Measurements from ENCODE around the gene AUNIP. TPM values are rescaled to one million over a fixed set of nuclear protein-coding genes. Genes with fewer than 3 reads are reported as not detected.

AUNIP gene
- total RNA-seq, 1 donor from 2014 or later, result 4.7 TPM

DNA sequence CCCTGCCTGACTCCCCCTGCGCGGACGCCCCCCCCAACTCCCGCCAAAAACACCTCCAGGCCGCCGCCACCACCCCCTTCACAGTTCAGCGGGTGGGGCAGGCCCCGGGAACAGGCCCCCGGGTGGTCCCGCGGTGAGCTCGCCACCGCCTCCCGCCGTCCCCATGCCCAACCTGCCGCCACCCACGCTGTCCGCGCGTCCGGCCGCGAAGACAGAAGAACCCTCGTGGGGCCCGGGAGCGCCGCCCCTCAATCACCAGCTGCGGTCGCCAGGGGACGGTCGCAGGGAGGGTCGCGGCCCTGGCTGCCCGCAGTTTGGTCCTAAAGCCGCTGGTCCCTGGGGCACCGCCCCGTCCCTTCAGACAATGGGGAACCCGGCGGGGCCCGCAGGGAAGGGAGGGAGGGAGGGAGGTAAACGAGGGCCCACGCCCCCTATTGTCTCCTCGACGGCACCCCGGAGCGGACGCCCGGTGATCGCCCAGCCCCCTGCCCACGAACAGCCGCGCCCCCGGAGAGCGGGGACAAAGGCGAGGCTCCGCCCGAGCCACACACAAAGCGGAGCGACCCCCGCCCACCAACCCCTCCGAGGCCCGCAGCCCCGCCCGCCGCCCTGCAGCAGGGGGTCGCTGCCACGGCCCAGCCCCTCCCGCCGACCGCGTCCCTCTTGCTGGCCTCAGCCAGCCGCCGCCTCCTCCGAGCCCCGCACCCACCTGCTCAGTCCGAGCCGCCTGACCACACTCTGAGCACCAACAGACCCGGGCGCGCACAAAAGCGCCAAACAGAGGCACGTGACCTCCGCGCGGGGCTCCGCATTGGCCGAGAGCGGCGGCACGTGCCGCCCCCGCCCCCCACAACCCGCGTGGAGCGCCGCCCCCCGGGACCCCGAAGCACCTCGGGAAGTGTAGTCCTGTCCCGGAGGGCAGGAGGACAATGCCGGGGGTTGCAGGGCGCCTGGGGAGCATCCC is 46.7 kb upstream of the AUNIP start, which contains the start of gene STMN1:
Gene STMN1 (minus strand): TSS at position 740 of the 964 bp plus-strand sequence. CDS start 1,743 bp downstream, outside the sequence.
- Mint-ChIP-seq H3K9me3 (ENCODE audit: low read depth) (no peaks in the 10 kb centered on the region), H3K27me3 (no peaks in the 10 kb centered on the region), H3K4me3 (ENCODE audit: low read depth) (peak within 1 kb of the TSS; percentile 96)

DNA sequence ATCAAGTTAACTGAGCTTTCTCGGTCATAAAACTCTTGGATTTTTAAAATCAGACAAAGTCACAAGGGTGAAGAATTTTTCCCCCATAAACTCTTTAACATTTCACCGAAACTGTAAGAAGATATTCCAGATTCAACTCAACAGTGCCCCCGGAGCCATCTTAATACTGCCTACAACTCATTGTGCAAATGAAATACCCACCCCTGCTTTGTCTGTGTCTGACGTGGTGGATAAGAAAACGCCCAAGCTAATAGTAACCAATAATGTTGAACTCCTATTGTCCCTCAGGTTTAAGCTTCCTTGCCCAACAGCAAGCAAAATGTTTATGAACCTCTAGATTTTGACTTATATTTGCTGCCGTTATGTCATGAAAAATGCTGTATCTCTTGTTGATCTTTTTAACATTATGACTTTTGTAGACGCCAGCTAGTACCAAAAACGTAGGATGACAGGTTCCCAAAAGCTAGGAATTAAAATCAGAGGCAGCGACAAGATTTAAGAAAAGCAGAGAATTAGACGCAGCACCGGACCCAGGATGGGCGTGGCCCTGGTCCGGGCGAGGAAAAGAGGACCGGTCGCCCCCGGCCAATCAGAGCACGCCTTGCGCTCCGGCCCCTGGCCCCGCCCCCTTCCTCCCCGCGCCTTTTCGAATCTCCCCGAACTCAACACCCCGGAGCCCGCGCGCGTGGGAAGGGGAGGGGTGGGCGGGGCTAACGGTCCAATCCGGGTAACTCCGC is 45.9 kb upstream of the AUNIP start:
- Mint-ChIP-seq H3K4me1 (ENCODE audit: low read depth) (peaks cover 41% of the 10 kb centered on the region), H3K27ac (peak overlapping the region; percentile 98), H3K36me3 (ENCODE audit: insufficient read depth) (peaks cover 28% of the 10 kb centered on the region), H3K27me3 (no peaks in the 10 kb centered on the region), H3K4me3 (ENCODE audit: low read depth) (peak overlapping the region; percentile 96), H3K9me3 (ENCODE audit: low read depth) (no peaks in the 10 kb centered on the region)
- peak; percentile 95 for DNase-seq (ENCODE audit: low spot score, unreplicated experiment)
- TF ChIP-seq, protein P1, sequence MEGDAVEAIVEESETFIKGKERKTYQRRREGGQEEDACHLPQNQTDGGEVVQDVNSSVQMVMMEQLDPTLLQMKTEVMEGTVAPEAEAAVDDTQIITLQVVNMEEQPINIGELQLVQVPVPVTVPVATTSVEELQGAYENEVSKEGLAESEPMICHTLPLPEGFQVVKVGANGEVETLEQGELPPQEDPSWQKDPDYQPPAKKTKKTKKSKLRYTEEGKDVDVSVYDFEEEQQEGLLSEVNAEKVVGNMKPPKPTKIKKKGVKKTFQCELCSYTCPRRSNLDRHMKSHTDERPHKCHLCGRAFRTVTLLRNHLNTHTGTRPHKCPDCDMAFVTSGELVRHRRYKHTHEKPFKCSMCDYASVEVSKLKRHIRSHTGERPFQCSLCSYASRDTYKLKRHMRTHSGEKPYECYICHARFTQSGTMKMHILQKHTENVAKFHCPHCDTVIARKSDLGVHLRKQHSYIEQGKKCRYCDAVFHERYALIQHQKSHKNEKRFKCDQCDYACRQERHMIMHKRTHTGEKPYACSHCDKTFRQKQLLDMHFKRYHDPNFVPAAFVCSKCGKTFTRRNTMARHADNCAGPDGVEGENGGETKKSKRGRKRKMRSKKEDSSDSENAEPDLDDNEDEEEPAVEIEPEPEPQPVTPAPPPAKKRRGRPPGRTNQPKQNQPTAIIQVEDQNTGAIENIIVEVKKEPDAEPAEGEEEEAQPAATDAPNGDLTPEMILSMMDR (IDR thresholded peaks at IDR 0.05; ENCODE audit: unreplicated experiment), result no peak

More for the DNA sequence above, 46.7 kb upstream of the AUNIP start, which contains the start of gene STMN1:
- TF ChIP-seq, protein P1 (IDR thresholded peaks at IDR 0.05; ENCODE audit: unreplicated experiment), result peak; percentile 27
- Mint-ChIP-seq H3K36me3 (ENCODE audit: insufficient read depth) (peaks cover 20% of the 10 kb centered on the region), H3K4me1 (ENCODE audit: low read depth) (peaks cover 34% of the 10 kb centered on the region), H3K27ac (peak within 1 kb of the TSS; percentile 98)
- DNase-seq (ENCODE audit: low spot score, unreplicated experiment), result peak; percentile 94

DNA sequence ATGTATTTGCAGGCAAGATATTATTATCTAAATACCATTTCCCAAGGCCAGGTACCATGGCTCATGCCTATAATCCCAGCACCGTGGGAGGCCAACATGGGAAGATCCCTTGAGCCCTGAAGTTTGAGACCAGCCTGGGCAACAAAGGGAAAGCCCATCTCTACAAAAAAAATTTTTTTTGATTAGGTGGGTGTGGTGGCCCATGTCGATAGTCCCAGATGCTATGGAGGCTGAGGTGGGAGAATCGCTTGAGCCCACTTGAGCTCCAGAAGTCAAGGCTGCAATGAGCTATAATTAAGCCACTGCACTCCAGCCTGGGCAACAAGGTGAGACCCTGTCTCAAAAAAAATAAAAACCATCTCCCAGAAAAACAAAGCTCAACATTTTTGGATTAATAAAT is 44.7 kb upstream of the AUNIP start:
- peaks cover 42% of the 10 kb centered on the region for H3K4me1 Mint-ChIP-seq (ENCODE audit: low read depth)
- DNase-seq (ENCODE audit: low spot score, unreplicated experiment), result no peak
- H3K27ac Mint-ChIP-seq, result peak overlapping the region; percentile 98
- H3K9me3 Mint-ChIP-seq (ENCODE audit: low read depth), result no peaks in the 10 kb centered on the region
- peak overlapping the region; percentile 96 for H3K4me3 Mint-ChIP-seq (ENCODE audit: low read depth)
- TF ChIP-seq, protein P1 (IDR thresholded peaks at IDR 0.05; ENCODE audit: unreplicated experiment), result no peak
- no peaks in the 10 kb centered on the region for H3K27me3 Mint-ChIP-seq
- peaks cover 30% of the 10 kb centered on the region for H3K36me3 Mint-ChIP-seq (ENCODE audit: insufficient read depth)

DNA sequence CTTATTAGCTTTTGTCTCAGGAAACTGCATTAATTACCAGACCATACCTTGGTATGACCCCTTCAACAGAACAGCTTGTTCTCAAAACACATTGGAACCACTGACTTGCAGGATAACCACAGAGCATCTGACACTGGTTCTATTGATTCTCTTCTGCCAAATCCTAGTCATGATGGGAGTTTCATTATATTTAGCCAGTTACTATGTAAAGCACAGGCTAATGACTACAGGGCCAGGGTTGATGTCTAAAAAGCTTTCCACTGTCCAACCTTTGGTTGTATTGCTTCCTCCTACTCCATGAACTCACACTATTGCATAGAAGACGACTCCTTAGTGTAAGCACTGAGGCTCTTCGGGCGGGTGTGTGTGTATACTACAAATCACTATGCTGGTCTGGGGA is 43.2 kb upstream of the AUNIP start:
- Mint-ChIP-seq H3K9me3 (ENCODE audit: low read depth) (no peaks in the 10 kb centered on the region), H3K27me3 (no peaks in the 10 kb centered on the region), H3K27ac (peak overlapping the region; percentile 57), H3K4me3 (ENCODE audit: low read depth) (peak overlapping the region; percentile 34), H3K4me1 (ENCODE audit: low read depth) (peaks cover 41% of the 10 kb centered on the region), H3K36me3 (ENCODE audit: insufficient read depth) (peaks cover 38% of the 10 kb centered on the region)
- no peak for DNase-seq (ENCODE audit: low spot score, unreplicated experiment)
- TF ChIP-seq, protein P1 (IDR thresholded peaks at IDR 0.05; ENCODE audit: unreplicated experiment), result no peak

DNA sequence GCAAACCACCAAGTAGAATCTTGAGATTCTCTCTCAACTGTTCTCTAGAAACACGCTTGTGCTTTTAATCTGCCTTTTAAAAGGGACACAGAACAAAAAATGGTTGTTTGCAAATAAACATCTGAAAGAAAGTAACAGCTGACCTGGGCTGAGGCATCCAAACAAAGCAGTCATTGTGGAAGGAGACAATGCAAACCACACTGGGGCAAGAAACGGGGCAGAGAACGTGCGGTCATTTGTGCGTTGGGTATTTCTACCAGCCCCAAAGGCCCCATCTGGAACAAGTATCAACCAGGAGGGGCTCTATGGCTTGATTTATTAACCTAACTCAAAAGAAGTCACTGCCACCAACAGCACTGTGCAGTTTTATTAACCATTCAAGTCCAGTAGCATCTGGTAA is 41.0 kb upstream of the AUNIP start:
- Mint-ChIP-seq H3K27me3 (no peaks in the 10 kb centered on the region), H3K9me3 (ENCODE audit: low read depth) (no peaks in the 10 kb centered on the region), H3K36me3 (ENCODE audit: insufficient read depth) (peaks cover 40% of the 10 kb centered on the region), H3K27ac (no peak overlapping the region), H3K4me1 (ENCODE audit: low read depth) (peaks cover 39% of the 10 kb centered on the region), H3K4me3 (ENCODE audit: low read depth) (no peak overlapping the region)
- no peak for DNase-seq (ENCODE audit: low spot score, unreplicated experiment)
- TF ChIP-seq, protein P1 (IDR thresholded peaks at IDR 0.05; ENCODE audit: unreplicated experiment), result no peak
